DOHH2 (cell line): Measurements from ENCODE around the gene LDLRAD4.

Experiments used
- H3F3A ChIP-seq: fragments of 200-600 bp; sonication (generic), shearing (Covaris generic); 2 replicates; pipeline ENCODE4 v1.6.0; 2016; ENCODE audit warnings: antibody characterized with exemption, mild to moderate bottlenecking; ENCODE audit not compliant: control insufficient read depth, insufficient read depth
- H3K27ac ChIP-seq: fragments of 200-600 bp; sonication (generic); 2 replicates; pipeline ENCODE4 v1.5.1; 2014; ENCODE audit warnings: low read depth, mild to moderate bottlenecking, low read length, moderate library complexity
- H3K27me3 ChIP-seq: fragments of 200-600 bp; sonication (generic); 2 replicates; pipeline ENCODE4 v1.6.1; 2014; ENCODE audit warnings: mild to moderate bottlenecking, low read length, mixed read lengths; ENCODE audit not compliant: control insufficient read depth
- H3K36me3 ChIP-seq: fragments of 200-600 bp; sonication (generic); 2 replicates; pipeline ENCODE4 v1.6.1; 2014; ENCODE audit warnings: mild to moderate bottlenecking, low read length, moderate library complexity, mixed read lengths; ENCODE audit not compliant: control insufficient read depth
- H3K4me1 ChIP-seq: fragments of 200-600 bp; sonication (generic); 2 replicates; pipeline ENCODE4 v1.6.1; 2014; ENCODE audit warnings: mild to moderate bottlenecking, low read length, mixed read lengths; ENCODE audit not compliant: control insufficient read depth
- H3K4me2 ChIP-seq: fragments of 200-600 bp; sonication (generic); 2 replicates; pipeline ENCODE4 v1.6.0; 2014; ENCODE audit warnings: mild to moderate bottlenecking, low read length, moderate library complexity
- H3K4me3 ChIP-seq: fragments of 200-600 bp; sonication (generic); 2 replicates; pipeline ENCODE4 v1.5.1; 2014; ENCODE audit warnings: mild to moderate bottlenecking, low read length, mixed read lengths
- H3K79me2 ChIP-seq: fragments of 200-600 bp; sonication (generic); 2 replicates; pipeline ENCODE4 v1.6.1; 2014; ENCODE audit warnings: mild to moderate bottlenecking, low read length, mixed read lengths; ENCODE audit not compliant: control insufficient read depth
- H3K9me2 ChIP-seq: fragments of 200-600 bp; sonication (generic); replicated peaks from 2 replicates; pipeline ENCODE4 v1.6.1; 2014; ENCODE audit warnings: mild to moderate bottlenecking, low read length, mixed read lengths; ENCODE audit not compliant: control insufficient read depth
- H3K9me3 ChIP-seq: fragments of 200-600 bp; sonication (generic); 2 replicates; pipeline ENCODE4 v1.6.1; 2014; ENCODE audit warnings: antibody characterized with exemption, low read length, mixed read lengths; ENCODE audit not compliant: control insufficient read depth, insufficient read depth
- H4K20me1 ChIP-seq: fragments of 200-600 bp; sonication (generic); 2 replicates; pipeline ENCODE4 v1.6.0; 2014; ENCODE audit warnings: low read depth, mild to moderate bottlenecking, antibody characterized with exemption, low read length, moderate library complexity; ENCODE audit not compliant: control insufficient read depth, insufficient read depth
- EZH2phosphoT487 ChIP-seq: fragments of 200-600 bp; sonication (generic); IDR thresholded peaks from 2 replicates; pipeline ENCODE4 v1.6.1; 2017; ENCODE audit warnings: borderline replicate concordance, mild to moderate bottlenecking, antibody characterized with exemption, low read length, moderate library complexity, mixed read lengths
- TF ChIP-seq, protein P1 (sequence below): fragments of 200-600 bp; sonication (generic); IDR thresholded peaks from one replicate; pipeline ENCODE4 v1.5.1; 2014; ENCODE audit warnings: antibody characterized with exemption, mild to moderate bottlenecking, low read depth, low read length; ENCODE audit not compliant: poor library complexity, severe bottlenecking

LDLRAD4 gene

GRCh38 chr18:13264091-13265007 lies 45.8 kb downstream of the LDLRAD4 start:
- no peaks in the 10 kb centered on the region for H3K9me2 ChIP-seq
- H3K4me1 ChIP-seq, result no peaks in the 10 kb centered on the region

DNA sequence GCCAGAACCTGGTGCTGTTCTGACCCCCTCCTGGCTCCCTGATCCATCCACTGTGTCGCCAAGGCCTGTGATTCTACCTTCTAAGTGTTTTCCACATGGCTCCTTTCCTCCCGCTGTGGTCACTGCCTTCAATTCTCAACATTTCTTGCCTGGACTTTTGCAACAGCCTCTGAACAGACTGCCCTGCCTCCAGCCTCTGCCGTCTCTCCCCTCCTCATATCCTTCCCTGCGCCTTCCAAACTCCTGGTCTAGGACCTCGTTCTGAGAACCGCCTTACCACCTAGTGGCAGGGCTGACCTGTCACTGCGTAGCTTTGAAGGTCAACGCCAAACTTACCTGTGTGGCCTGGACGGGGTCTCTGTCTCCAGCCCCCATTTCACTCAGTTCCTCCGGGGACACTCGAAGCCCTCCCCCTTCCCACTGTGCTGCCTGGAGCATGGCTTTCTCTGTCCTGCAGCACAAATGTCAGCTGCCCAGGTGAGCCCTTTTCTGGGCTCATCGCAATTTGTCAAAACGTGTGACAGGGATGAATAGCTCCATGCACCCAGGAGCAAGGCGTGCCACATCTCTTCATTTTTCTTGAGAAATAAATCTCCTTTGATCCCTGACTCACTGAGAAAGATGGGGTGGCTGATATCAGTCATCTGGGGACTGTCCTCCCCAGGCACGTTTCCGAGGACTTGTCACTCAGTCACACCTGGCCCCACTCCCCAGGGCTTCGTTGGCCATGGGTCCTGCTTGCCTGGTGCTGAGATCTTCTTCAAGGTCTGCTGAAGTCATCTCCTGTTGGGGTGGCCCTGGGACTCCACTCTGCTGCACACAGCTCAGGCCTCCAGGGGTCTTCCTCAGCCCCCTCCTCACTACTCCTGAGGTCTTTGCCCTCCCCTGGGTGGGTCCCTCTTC lies 46.7 kb downstream of the LDLRAD4 start:
- no peak overlapping the region for H3K27ac ChIP-seq
- no peak overlapping the region for H3K4me2 ChIP-seq
- H3K79me2 ChIP-seq, result no peaks in the 10 kb centered on the region
- no peak overlapping the region for H3K4me3 ChIP-seq
- H4K20me1 ChIP-seq, result no peaks in the 10 kb centered on the region
- H3K36me3 ChIP-seq, result no peaks in the 10 kb centered on the region
- TF ChIP-seq EZH2phosphoT487, result no peak
- TF ChIP-seq, protein P1, sequence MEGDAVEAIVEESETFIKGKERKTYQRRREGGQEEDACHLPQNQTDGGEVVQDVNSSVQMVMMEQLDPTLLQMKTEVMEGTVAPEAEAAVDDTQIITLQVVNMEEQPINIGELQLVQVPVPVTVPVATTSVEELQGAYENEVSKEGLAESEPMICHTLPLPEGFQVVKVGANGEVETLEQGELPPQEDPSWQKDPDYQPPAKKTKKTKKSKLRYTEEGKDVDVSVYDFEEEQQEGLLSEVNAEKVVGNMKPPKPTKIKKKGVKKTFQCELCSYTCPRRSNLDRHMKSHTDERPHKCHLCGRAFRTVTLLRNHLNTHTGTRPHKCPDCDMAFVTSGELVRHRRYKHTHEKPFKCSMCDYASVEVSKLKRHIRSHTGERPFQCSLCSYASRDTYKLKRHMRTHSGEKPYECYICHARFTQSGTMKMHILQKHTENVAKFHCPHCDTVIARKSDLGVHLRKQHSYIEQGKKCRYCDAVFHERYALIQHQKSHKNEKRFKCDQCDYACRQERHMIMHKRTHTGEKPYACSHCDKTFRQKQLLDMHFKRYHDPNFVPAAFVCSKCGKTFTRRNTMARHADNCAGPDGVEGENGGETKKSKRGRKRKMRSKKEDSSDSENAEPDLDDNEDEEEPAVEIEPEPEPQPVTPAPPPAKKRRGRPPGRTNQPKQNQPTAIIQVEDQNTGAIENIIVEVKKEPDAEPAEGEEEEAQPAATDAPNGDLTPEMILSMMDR, result no peak
- no peaks in the 10 kb centered on the region for H3F3A ChIP-seq
- no peaks in the 10 kb centered on the region for H3K4me1 ChIP-seq
- H3K9me3 ChIP-seq, result no peaks in the 10 kb centered on the region
- H3K27me3 ChIP-seq, result no peaks in the 10 kb centered on the region
- H3K9me2 ChIP-seq, result no peaks in the 10 kb centered on the region

More at GRCh38 chr18:13264091-13265007, 45.8 kb downstream of the LDLRAD4 start:
- no peak for TF ChIP-seq EZH2phosphoT487
- TF ChIP-seq, protein P1, result no peak
- Histone ChIP-seq H3K4me3 (no peak overlapping the region), H3K27me3 (no peaks in the 10 kb centered on the region), H3K9me3 (no peaks in the 10 kb centered on the region), H3K79me2 (no peaks in the 10 kb centered on the region), H3K4me2 (no peak overlapping the region), H3K27ac (no peak overlapping the region), H3F3A (no peaks in the 10 kb centered on the region), H3K36me3 (no peaks in the 10 kb centered on the region), H4K20me1 (no peaks in the 10 kb centered on the region)

GRCh38 chr18:13265911-13266217 lies 47.3 kb downstream of the LDLRAD4 start:
- Histone ChIP-seq H3K9me3 (no peaks in the 10 kb centered on the region), H3K9me2 (no peaks in the 10 kb centered on the region), H3K4me2 (no peak overlapping the region), H3K4me3 (no peak overlapping the region), H3F3A (no peaks in the 10 kb centered on the region), H3K27ac (no peak overlapping the region), H3K79me2 (no peaks in the 10 kb centered on the region), H3K27me3 (no peaks in the 10 kb centered on the region), H3K36me3 (no peaks in the 10 kb centered on the region), H4K20me1 (no peaks in the 10 kb centered on the region), H3K4me1 (no peaks in the 10 kb centered on the region)
- no peak for TF ChIP-seq EZH2phosphoT487
- TF ChIP-seq, protein P1, result no peak
